BE2C (cell line): ENCODE measurements around the gene SRRD.

ENCODE experiments used
- DNase-seq: peaks from one replicate; pipeline ENCODE4 v3.0.0-alpha.2; 2020
- H3K27me3 ChIP-seq: fragments of 250-450 bp; sonication (Bioruptor Pico); 2 replicates; pipeline ENCODE4 v1.5.1; 2020; ENCODE audit warnings: mild to moderate bottlenecking
- H3K36me3 ChIP-seq: fragments of 250-450 bp; sonication (Bioruptor Pico); 2 replicates; pipeline ENCODE4 v1.5.1; 2020; ENCODE audit warnings: mild to moderate bottlenecking
- H3K4me1 ChIP-seq: fragments of 250-450 bp; sonication (Bioruptor Pico); 2 replicates; pipeline ENCODE4 v1.5.1; 2020
- H3K4me3 ChIP-seq: 2 replicates; pipeline ENCODE4 v1.5.1; 2011; ENCODE audit warnings: low read depth, low read length
- H3K9me3 ChIP-seq: fragments of 250-450 bp; sonication (Bioruptor Pico); 2 replicates; pipeline ENCODE4 v1.5.1; 2020
- CTCF ChIP-seq: IDR thresholded peaks from 2 replicates; pipeline ENCODE4 v1.5.1; 2012; ENCODE audit warnings: mild to moderate bottlenecking, low read depth, low read length

The SRRD gene

GRCh38 chr22:26471522-26471921 is 12.2 kb upstream of the SRRD start:
- Histone ChIP-seq H3K27me3 (no peaks in the 10 kb centered on the region), H3K4me3 (no peak overlapping the region), H3K4me1 (no peaks in the 10 kb centered on the region), H3K9me3 (no peaks in the 10 kb centered on the region), H3K36me3 (peaks cover 42% of the 10 kb centered on the region)
- DNase-seq: no peak
- no peak for TF ChIP-seq CTCF

- H3K4me3 ChIP-seq: no peak overlapping the region
- no peaks in the 10 kb centered on the region for H3K9me3 ChIP-seq
- peaks cover 44% of the 10 kb centered on the region for H3K36me3 ChIP-seq
- DNase-seq: no peak
- H3K4me1 ChIP-seq: no peaks in the 10 kb centered on the region
- no peak for TF ChIP-seq CTCF
- H3K27me3 ChIP-seq: no peaks in the 10 kb centered on the region
These were observed 9.0 kb upstream of the SRRD start for GRCh38 chr22:26474682-26475081.

DNA sequence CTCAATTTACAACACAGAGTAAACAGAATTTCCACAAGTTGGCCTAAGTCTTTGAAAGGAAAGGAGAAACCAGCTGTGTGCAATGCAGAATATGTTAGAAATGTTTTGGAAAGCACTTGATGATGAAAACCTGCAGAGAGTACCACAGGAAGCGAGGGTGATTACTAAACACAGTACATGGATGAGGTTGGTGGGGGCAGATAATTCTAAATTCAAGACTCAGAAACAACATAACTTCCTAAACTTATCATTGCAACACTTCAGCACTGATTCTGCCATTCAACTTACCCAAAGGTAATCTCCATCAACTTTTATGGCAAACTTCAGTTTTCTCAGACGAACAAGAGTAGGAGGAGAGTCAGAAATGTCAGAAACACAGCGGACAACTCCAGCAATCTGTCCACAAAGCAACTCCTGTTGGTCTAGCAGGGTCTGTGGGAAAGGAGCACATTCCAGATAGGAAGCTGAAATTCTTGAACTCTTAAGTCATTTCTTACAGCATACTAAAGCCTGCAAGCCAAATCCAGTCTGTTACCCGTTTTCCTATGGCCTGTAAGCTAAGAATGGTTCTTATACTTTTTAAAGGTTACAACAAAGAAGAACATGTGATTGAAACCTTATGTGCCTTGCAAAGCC is 6.9 kb upstream of the SRRD start:
- TF ChIP-seq CTCF: no peak
- Histone ChIP-seq H3K4me3 (no peak overlapping the region), H3K4me1 (no peaks in the 10 kb centered on the region), H3K36me3 (peaks cover 22% of the 10 kb centered on the region), H3K27me3 (no peaks in the 10 kb centered on the region), H3K9me3 (no peaks in the 10 kb centered on the region)
- no peak for DNase-seq

- peaks cover 2% of the 10 kb centered on the region; the same call in 1 of the 2 replicates for H3K4me1 ChIP-seq
- peaks cover 19% of the 10 kb centered on the region for H3K36me3 ChIP-seq
- no peak for TF ChIP-seq CTCF
- H3K9me3 ChIP-seq: no peaks in the 10 kb centered on the region
- H3K27me3 ChIP-seq: no peaks in the 10 kb centered on the region
- no peak for DNase-seq
- no peak overlapping the region for H3K4me3 ChIP-seq
These were observed 6.3 kb upstream of the SRRD start for GRCh38 chr22:26477341-26477731.

DNA sequence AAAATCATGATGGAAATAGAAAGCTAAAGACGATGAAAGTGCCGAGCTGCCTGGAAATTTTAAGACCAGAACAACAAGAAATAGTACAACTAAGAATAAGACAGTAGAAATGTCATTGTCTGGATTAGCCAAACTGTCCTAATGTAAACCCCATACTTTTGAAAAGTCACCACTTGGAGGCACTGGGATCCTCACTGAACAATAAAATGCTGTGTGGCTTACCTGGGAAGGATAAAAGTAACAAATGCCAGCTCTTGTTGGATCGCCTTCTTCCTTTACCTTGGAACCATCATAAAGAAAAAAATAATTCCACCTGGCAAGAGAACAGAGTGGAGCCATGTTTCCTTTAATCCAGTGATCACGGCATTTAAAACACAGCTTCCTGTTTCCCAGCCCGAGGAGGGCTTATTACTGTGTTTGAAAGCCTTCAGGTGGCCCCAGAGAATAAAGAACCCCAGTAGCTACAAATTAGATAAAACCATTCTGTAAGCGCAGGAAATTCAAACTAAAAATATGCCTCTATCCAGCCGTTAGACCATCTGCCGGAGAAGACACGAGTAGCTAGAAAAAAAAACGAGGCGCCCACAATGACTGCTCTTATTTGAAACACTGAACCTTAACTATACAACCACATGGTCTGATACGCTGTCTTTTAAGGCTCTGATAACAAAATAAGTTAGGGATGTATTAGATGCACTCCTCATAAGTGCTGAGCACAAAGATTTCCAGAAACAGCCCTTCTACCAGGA is 4.5 kb upstream of the SRRD start:
- Histone ChIP-seq H3K36me3 (peaks cover 9% of the 10 kb centered on the region), H3K27me3 (no peaks in the 10 kb centered on the region), H3K4me1 (peaks cover 2% of the 10 kb centered on the region; the same call in 1 of the 2 replicates), H3K4me3 (peak overlapping the region; percentile 2), H3K9me3 (no peaks in the 10 kb centered on the region)
- no peak for TF ChIP-seq CTCF
- DNase-seq: no peak
